ENCODE data around the gene NACA2.

NACA2 gene

GRCh38 chr17:61619493-61619892 lies 28.5 kb upstream of the NACA2 start:
- peaks cover 12% of the 10 kb centered on the region for H3K9me3 Mint-ChIP-seq
- H3K4me1 Mint-ChIP-seq (ENCODE audit: low read depth) = no peaks in the 10 kb centered on the region
- peaks cover 3% of the 10 kb centered on the region for H3K36me3 Mint-ChIP-seq (ENCODE audit: low read depth)
- no peak overlapping the region for H3K4me3 Mint-ChIP-seq
- H3K27me3 Mint-ChIP-seq (ENCODE audit: low read depth) = peaks cover 30% of the 10 kb centered on the region
- H3K27ac Mint-ChIP-seq = no peak overlapping the region

DNA sequence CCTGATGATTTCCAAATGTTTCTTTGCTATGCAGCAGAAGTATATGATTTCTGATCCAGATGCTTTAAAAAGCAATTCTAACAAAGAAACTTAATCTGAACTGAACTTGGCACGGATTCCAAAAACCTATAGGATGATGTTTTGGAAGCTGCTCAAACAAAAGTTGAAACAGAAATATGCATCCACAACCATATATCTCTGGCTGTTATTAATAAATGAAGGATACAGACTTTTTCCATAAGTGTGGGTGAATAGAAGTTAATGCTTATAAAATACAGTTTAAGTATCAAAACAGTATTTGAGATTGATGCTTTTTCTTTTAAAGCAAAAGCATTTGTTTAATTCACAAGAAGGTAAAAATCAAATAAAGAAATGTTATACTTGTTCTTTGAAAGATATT lies 27.9 kb upstream of the NACA2 start:
- H3K9me3 Mint-ChIP-seq = peaks cover 12% of the 10 kb centered on the region
- H3K4me1 Mint-ChIP-seq (ENCODE audit: low read depth) = no peaks in the 10 kb centered on the region
- no peak overlapping the region for H3K4me3 Mint-ChIP-seq
- no peak overlapping the region for H3K27ac Mint-ChIP-seq
- peaks cover 3% of the 10 kb centered on the region for H3K36me3 Mint-ChIP-seq (ENCODE audit: low read depth)
- H3K27me3 Mint-ChIP-seq (ENCODE audit: low read depth) = peaks cover 28% of the 10 kb centered on the region

DNA sequence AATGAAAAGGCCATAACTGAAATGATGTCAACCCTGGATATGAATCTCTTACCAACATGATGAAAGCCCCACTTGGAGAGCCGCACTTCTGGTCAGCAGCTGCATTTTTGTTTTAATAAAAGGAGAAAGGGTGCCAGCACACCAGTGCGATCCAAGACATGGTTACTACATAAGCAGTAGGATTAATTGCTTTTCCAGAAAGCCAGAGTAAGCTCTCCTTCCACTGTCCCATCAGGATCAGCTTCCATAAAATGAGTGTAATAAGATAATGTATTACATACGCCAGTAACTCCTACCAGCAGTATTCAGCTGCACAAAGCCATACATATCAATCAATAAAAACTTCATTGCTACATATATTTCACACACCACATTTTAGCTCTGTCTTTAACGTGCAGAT lies 26.3 kb upstream of the NACA2 start:
- H3K27me3 Mint-ChIP-seq (ENCODE audit: low read depth) = peaks cover 16% of the 10 kb centered on the region
- no peaks in the 10 kb centered on the region for H3K4me1 Mint-ChIP-seq (ENCODE audit: low read depth)
- H3K4me3 Mint-ChIP-seq = no peak overlapping the region
- H3K9me3 Mint-ChIP-seq = peaks cover 12% of the 10 kb centered on the region
- H3K36me3 Mint-ChIP-seq (ENCODE audit: low read depth) = peaks cover 3% of the 10 kb centered on the region
- H3K27ac Mint-ChIP-seq = no peak overlapping the region

GRCh38 chr17:61616783-61617182 lies 25.8 kb upstream of the NACA2 start:
- peaks cover 12% of the 10 kb centered on the region for H3K9me3 Mint-ChIP-seq
- H3K27ac Mint-ChIP-seq = no peak overlapping the region
- no peaks in the 10 kb centered on the region for H3K4me1 Mint-ChIP-seq (ENCODE audit: low read depth)
- H3K27me3 Mint-ChIP-seq (ENCODE audit: low read depth) = peaks cover 12% of the 10 kb centered on the region
- peaks cover 3% of the 10 kb centered on the region for H3K36me3 Mint-ChIP-seq (ENCODE audit: low read depth)
- H3K4me3 Mint-ChIP-seq = no peak overlapping the region

DNA sequence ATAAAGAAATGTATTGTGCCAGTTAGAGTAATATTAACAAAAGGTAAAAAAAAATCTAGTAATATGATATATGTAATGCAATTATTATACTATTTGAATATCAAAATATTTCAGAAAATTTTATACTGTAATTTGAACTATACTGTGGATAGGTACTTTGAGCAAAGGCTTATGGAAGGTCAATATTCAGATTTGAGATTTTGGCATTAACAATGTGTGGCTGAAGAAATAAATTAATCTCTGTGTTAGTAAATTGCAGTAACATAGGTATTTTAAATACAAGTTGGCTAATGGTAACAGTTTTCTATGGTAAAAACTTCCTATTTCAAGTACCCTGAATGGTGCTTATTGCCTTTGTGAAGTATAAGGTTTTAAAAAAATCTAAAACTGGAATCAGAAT lies 23.2 kb upstream of the NACA2 start:
- Mint-ChIP-seq H3K36me3 (ENCODE audit: low read depth) (no peaks in the 10 kb centered on the region), H3K4me1 (ENCODE audit: low read depth) (no peaks in the 10 kb centered on the region), H3K4me3 (no peak overlapping the region), H3K27ac (no peak overlapping the region), H3K9me3 (peaks cover 5% of the 10 kb centered on the region), H3K27me3 (ENCODE audit: low read depth) (peaks cover 4% of the 10 kb centered on the region)

DNA sequence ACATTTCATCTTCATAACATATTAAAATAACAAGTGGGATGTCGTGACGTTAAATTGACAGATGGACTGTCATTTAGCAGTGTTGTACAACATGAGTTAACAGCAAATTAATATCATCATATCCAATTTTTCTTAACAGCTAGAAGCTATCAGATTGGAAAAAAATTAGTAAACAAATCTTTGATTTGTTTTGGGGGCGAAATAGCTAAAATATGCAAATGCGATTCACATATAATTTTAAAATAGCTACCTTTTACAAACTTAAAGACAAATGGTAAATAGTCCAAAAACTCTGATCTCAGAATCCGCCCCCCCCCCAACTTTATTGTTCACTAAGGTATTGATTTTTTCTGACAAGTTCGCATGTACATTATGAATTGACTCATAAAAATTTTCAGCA lies 20.3 kb upstream of the NACA2 start:
- no peaks in the 10 kb centered on the region for H3K4me1 Mint-ChIP-seq (ENCODE audit: low read depth)
- no peaks in the 10 kb centered on the region for H3K27me3 Mint-ChIP-seq (ENCODE audit: low read depth)
- no peak overlapping the region for H3K27ac Mint-ChIP-seq
- H3K4me3 Mint-ChIP-seq = no peak overlapping the region
- no peaks in the 10 kb centered on the region for H3K36me3 Mint-ChIP-seq (ENCODE audit: low read depth)
- no peaks in the 10 kb centered on the region for H3K9me3 Mint-ChIP-seq

DNA sequence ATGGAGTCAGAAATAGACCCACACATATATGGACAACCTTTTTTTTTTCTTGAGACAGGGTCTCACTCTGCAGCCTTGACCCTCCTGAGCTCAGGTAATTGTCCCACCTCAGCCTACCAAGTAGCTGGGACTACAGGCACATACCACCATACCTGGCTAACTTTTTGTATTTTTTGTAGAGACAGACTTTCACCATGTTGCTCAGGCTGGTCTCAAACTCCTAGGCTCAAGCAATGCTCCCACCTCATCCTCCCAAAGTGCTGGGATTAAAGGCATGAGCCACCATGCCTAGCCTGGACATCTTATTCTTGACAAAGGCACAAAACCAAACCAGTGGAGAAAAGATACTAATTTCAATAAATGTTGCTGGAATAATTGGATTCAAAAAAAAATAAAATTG lies 14.7 kb upstream of the NACA2 start:
- H3K36me3 Mint-ChIP-seq (ENCODE audit: low read depth) = no peaks in the 10 kb centered on the region
- H3K27me3 Mint-ChIP-seq (ENCODE audit: low read depth) = no peaks in the 10 kb centered on the region
- H3K4me3 Mint-ChIP-seq = no peak overlapping the region
- no peaks in the 10 kb centered on the region for H3K9me3 Mint-ChIP-seq
- no peaks in the 10 kb centered on the region for H3K4me1 Mint-ChIP-seq (ENCODE audit: low read depth)
- H3K27ac Mint-ChIP-seq = no peak overlapping the region

- no peaks in the 10 kb centered on the region for H3K9me3 Mint-ChIP-seq
- H3K27ac Mint-ChIP-seq = no peak overlapping the region
- H3K4me3 Mint-ChIP-seq = no peak overlapping the region
- H3K36me3 Mint-ChIP-seq (ENCODE audit: low read depth) = no peaks in the 10 kb centered on the region
- peaks cover 4% of the 10 kb centered on the region for H3K27me3 Mint-ChIP-seq (ENCODE audit: low read depth)
- H3K4me1 Mint-ChIP-seq (ENCODE audit: low read depth) = no peaks in the 10 kb centered on the region
Observed at GRCh38 chr17:61601297-61601696, 10.3 kb upstream of the NACA2 start.

- no peaks in the 10 kb centered on the region for H3K4me1 Mint-ChIP-seq (ENCODE audit: low read depth)
- H3K4me3 Mint-ChIP-seq = no peak overlapping the region
- peaks cover 6% of the 10 kb centered on the region for H3K27me3 Mint-ChIP-seq (ENCODE audit: low read depth)
- H3K27ac Mint-ChIP-seq = no peak overlapping the region
- no peaks in the 10 kb centered on the region for H3K9me3 Mint-ChIP-seq
- no peaks in the 10 kb centered on the region for H3K36me3 Mint-ChIP-seq (ENCODE audit: low read depth)
Observed at GRCh38 chr17:61600621-61601020, 9.6 kb upstream of the NACA2 start.

DNA sequence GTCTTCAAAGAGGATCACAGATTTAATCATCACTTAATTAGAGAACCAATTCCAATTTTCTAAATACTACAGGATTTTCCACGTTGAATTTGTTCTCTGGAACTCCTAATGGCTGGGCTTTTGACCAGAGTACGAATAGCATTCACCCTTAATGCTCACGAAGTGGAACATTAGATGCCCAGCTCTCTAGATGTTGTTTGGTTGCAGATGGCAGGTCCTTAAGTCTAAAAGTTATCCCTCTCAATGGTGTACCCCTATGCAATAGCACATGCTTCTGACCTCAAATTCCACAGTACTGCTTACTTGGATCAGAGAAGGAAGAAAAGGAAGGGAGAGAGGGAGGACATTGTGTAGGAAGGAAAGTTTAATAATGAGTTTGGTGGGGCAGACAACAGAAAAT lies 8.6 kb upstream of the NACA2 start:
- Mint-ChIP-seq H3K27me3 (ENCODE audit: low read depth) (peaks cover 6% of the 10 kb centered on the region), H3K4me1 (ENCODE audit: low read depth) (no peaks in the 10 kb centered on the region), H3K36me3 (ENCODE audit: low read depth) (no peaks in the 10 kb centered on the region), H3K27ac (no peak overlapping the region), H3K9me3 (no peaks in the 10 kb centered on the region), H3K4me3 (no peak overlapping the region)

DNA sequence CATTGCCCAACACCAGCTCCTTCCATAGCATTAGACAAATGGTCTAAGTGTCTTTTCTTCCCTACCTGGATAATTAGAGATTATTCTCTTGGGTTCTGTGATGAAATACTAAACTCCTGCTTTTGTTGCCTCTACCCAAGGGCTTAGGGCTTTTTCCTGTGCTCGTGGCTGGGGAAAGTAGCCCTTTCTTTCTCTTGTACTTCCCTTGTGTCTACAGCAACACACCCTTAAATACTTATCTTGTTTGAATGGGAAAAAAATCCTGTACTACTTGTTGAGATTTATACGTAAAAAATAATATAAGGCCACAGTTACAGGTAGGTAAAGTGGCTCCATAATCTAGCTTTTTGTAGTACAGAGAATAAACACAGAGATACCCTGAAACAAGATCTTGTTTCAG lies 7.0 kb upstream of the NACA2 start:
- no peaks in the 10 kb centered on the region for H3K4me1 Mint-ChIP-seq (ENCODE audit: low read depth)
- no peaks in the 10 kb centered on the region for H3K36me3 Mint-ChIP-seq (ENCODE audit: low read depth)
- H3K4me3 Mint-ChIP-seq = no peak overlapping the region
- H3K27ac Mint-ChIP-seq = no peak overlapping the region
- H3K27me3 Mint-ChIP-seq (ENCODE audit: low read depth) = peaks cover 6% of the 10 kb centered on the region
- H3K9me3 Mint-ChIP-seq = no peaks in the 10 kb centered on the region

GRCh38 chr17:61597607-61598006 lies 6.6 kb upstream of the NACA2 start:
- H3K27me3 Mint-ChIP-seq (ENCODE audit: low read depth) = peaks cover 6% of the 10 kb centered on the region
- no peaks in the 10 kb centered on the region for H3K4me1 Mint-ChIP-seq (ENCODE audit: low read depth)
- no peak overlapping the region for H3K4me3 Mint-ChIP-seq
- H3K9me3 Mint-ChIP-seq = no peaks in the 10 kb centered on the region
- no peaks in the 10 kb centered on the region for H3K36me3 Mint-ChIP-seq (ENCODE audit: low read depth)
- H3K27ac Mint-ChIP-seq = no peak overlapping the region

DNA sequence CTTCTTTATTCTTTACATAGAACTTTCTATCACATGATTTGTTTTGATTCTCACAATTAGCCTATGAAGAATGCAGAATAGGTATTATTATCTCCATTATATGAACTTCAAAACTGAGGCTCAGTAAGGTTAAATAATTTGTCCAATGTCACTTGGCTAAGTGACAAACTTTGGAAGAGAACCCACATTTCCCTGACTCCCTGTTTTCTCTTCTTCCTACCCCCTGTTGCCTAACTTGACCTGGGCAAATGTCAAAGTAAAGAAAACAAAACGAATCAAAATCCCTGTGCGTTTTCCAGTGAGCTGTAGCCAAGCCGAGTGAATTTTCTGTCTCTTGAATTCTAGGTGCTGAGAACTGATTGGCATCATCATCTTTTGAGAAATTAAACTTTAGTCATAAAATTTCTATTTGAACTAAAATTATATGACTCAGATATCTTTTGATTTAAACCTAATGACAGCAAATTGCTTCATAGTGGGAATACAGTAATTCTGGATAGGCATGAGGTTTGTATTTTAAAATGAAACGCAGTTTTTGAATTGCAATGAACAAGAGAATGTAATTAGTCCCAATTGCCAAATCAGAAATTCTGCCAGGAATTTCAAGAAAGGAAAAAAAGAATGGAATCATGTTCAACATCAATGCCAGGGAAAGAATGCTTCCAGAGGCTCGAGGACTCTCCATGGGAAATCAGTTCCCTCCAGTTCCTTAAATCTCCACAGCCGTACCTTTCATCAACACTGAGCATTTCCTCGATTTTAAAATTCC lies 4.6 kb upstream of the NACA2 start:
- Mint-ChIP-seq H3K27ac (no peak overlapping the region), H3K36me3 (ENCODE audit: low read depth) (no peaks in the 10 kb centered on the region), H3K27me3 (ENCODE audit: low read depth) (peaks cover 6% of the 10 kb centered on the region), H3K9me3 (no peaks in the 10 kb centered on the region), H3K4me3 (no peak overlapping the region), H3K4me1 (ENCODE audit: low read depth) (no peaks in the 10 kb centered on the region)

GRCh38 chr17:61594294-61594825 lies 3.3 kb upstream of the NACA2 start:
- Mint-ChIP-seq H3K36me3 (ENCODE audit: low read depth) (no peaks in the 10 kb centered on the region), H3K9me3 (no peaks in the 10 kb centered on the region), H3K4me3 (no peak overlapping the region)

DNA sequence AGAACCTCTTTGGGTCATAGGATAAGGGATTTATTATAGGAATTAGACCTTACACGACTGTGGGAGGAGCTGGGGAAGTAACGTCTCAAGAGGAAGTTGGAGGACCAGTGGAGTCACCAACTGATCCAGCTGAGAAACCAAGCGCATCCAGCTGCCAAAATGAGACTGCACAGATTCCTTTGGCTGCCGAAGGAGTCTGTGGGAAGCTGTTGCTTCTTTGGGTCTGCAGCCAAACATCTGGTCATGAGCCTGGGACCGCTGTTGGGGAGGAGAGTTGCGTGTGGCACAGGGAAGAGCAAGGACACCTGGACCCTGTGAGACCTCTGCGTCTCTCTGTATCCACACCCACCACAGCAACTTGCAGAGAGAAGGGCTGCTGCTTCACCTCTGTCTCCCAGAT lies 2.4 kb upstream of the NACA2 start:
- H3K27ac Mint-ChIP-seq = no peak overlapping the region
- H3K4me1 Mint-ChIP-seq (ENCODE audit: low read depth) = no peaks in the 10 kb centered on the region
- no peaks in the 10 kb centered on the region for H3K36me3 Mint-ChIP-seq (ENCODE audit: low read depth)
- no peaks in the 10 kb centered on the region for H3K9me3 Mint-ChIP-seq
- no peak overlapping the region for H3K4me3 Mint-ChIP-seq
- H3K27me3 Mint-ChIP-seq (ENCODE audit: low read depth) = peaks cover 6% of the 10 kb centered on the region

More at GRCh38 chr17:61594294-61594825, 3.3 kb upstream of the NACA2 start:
- no peaks in the 10 kb centered on the region for H3K4me1 Mint-ChIP-seq (ENCODE audit: low read depth)
- peaks cover 6% of the 10 kb centered on the region for H3K27me3 Mint-ChIP-seq (ENCODE audit: low read depth)
- H3K27ac Mint-ChIP-seq = no peak overlapping the region
